Adrenal gland (tissue), 5 donors: ENCODE measurements around the gene TP73.

Experiments
- CTCF ChIP-seq, 6 experiments: fragments of 450-650 bp in 4 of 6; fragments of 200-600 bp in 2 of 6; sonication (generic) in 1 of 6; IDR thresholded peaks; 1 replicate in 5 of 6; 2 replicates in 1 of 6; pipeline versions ENCODE4 v1.5.1 to v1.8.0; 2016 to 2021; ENCODE audit warnings: antibody characterized with exemption in 6 of 6, mild to moderate bottlenecking in 2 of 6, moderate library complexity in 1 of 6
- POLR2A ChIP-seq, 2 donors: fragments of 450-650 bp; IDR thresholded peaks; one replicate each; pipeline ENCODE4 v1.6.1; 2017; ENCODE audit warnings: antibody characterized with exemption in 2 of 2, mild to moderate bottlenecking in 2 of 2, moderate library complexity in 1 of 2
- donor health status: DM: no; HTN: no; CAD: no.

GRCh38 chr1:3725366-3725765 is 73.0 kb downstream of the TP73 start:
- TF ChIP-seq CTCF (IDR thresholded peaks at IDR 0.05) (no peak), POLR2A (IDR thresholded peaks at IDR 0.05) (no peak)
